Gastroesophageal sphincter (tissue), 4 donors: ENCODE results near the gene EPHA3. TPM values are rescaled to one million over a fixed set of nuclear protein-coding genes. Genes with fewer than 3 reads are reported as not detected.

Source experiments
- ATAC-seq: fragments of 150-250 bp; one replicate; pipeline ENCODE4 v1.9.1; 2016; ENCODE audit warnings: mild to moderate bottlenecking, moderate library complexity
- H3K27ac ChIP-seq, 4 donors: fragments of 200-600 bp; sonication (generic) in 3 of 4; 1 replicate in 3 of 4; 2 replicates in 1 of 4; pipeline ENCODE4 v1.5.1; 2016 to 2019
- H3K27me3 ChIP-seq: fragments of 200-600 bp; sonication (generic); one replicate; pipeline ENCODE4 v1.5.1; 2019
- H3K36me3 ChIP-seq, 2 donors: fragments of 200-600 bp; sonication (generic); one replicate each; pipeline ENCODE4 v1.5.1; 2019; ENCODE audit warnings: control low read depth in 1 of 2
- H3K4me1 ChIP-seq, 3 donors: fragments of 200-600 bp; sonication (generic); 1 replicate in 2 of 3; 2 replicates in 1 of 3; pipeline ENCODE4 v1.5.1; 2016 to 2019; ENCODE audit warnings: control low read depth in 2 of 3
- H3K4me3 ChIP-seq, 2 donors: fragments of 200-600 bp; sonication (generic); one replicate each; pipeline ENCODE4 v1.5.1; 2019; ENCODE audit warnings: mild to moderate bottlenecking in 1 of 2, moderate library complexity in 1 of 2
- H3K9me3 ChIP-seq, 3 donors: fragments of 200-600 bp; sonication (generic); one replicate each; pipeline ENCODE4 v1.5.1; 2017 to 2019; ENCODE audit warnings: control low read depth in 2 of 3
- EP300 ChIP-seq: sonication (generic); formaldehyde crosslinking; IDR thresholded peaks from one replicate; pipeline ENCODE4 v1.6.1; 2017; ENCODE audit warnings: antibody characterized with exemption, mild to moderate bottlenecking
- POLR2A ChIP-seq, 2 donors: fragments of 450-650 bp; IDR thresholded peaks; one replicate each; pipeline ENCODE4 v1.6.1; 2017; ENCODE audit warnings: antibody characterized with exemption in 2 of 2, mild to moderate bottlenecking in 2 of 2, moderate library complexity in 1 of 2
- POLR2AphosphoS5 ChIP-seq: sonication (generic); formaldehyde crosslinking; IDR thresholded peaks from one replicate; pipeline ENCODE4 v1.6.1; 2017; ENCODE audit warnings: antibody characterized with exemption
- WGBS, 2 donors: methylation state at CpG; one replicate each; pipeline ENCODE4 v1.1.5; 2018; ENCODE audit warnings: low coverage in 1 of 2; 5-methylcytosine and 5-hydroxymethylcytosine counted together
- total RNA-seq, 4 donors: library from RNA; depleted of rRNA; stranded (reverse); fragments of >200 nt; gene quantifications; one replicate each; pipeline ENCODE4 v1.1.0, GENCODE V29; 2016
- TF ChIP-seq, protein P1 (sequence below), 4 experiments: fragments of 200-600 bp in 2 of 4; fragments of 450-650 bp in 2 of 4; sonication (generic) in 1 of 4; IDR thresholded peaks; one replicate each; pipeline ENCODE4 v1.5.1; 2017 to 2019; ENCODE audit warnings: antibody characterized with exemption in 4 of 4, mild to moderate bottlenecking in 2 of 4, moderate library complexity in 2 of 4

Gene EPHA3
- total RNA-seq, 4 donors from 2014 or later, result 9.3 to 20.4 (median 15.9) TPM

DNA sequence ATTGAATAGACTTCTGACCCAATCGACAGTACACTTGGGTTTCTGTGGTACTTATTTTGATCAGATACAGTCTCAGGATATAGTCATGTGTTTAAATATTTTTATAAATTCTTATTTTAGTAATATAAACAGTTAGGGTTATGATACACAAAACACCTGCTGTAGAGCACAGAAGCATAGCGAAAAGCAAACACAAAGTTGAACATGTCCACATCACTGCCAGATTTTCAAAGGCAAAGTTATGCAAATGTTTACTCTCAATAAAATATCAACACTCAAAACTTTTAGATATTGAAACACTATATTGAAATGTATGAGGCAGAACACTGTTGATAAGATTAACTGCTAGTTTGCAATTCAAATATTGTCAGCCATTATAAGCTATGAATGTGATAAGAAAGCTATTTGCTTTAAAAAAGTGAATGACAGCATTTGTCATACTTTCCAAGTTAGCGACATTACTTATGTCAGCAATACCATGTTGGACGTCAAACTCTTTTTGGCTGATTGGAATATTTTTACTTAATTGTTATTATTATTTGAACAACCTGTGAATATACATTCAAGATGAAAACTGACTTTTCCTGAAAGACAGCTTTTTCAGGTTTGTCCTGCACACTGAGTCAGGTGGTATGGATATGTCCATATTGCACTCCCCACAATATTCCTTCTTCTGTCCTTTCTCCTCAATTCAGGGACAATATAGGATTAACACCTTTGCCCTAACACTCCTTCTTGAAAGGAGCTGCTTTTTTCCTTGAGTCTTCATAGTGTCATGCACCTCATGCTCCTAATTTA lies 367.1 kb downstream of the EPHA3 start:
- no peaks in the 10 kb centered on the region for H3K4me1 ChIP-seq
- no peak for TF ChIP-seq EP300
- TF ChIP-seq POLR2A (IDR thresholded peaks at IDR 0.05), result no peak
- TF ChIP-seq POLR2AphosphoS5, result no peak
- TF ChIP-seq, protein P1, sequence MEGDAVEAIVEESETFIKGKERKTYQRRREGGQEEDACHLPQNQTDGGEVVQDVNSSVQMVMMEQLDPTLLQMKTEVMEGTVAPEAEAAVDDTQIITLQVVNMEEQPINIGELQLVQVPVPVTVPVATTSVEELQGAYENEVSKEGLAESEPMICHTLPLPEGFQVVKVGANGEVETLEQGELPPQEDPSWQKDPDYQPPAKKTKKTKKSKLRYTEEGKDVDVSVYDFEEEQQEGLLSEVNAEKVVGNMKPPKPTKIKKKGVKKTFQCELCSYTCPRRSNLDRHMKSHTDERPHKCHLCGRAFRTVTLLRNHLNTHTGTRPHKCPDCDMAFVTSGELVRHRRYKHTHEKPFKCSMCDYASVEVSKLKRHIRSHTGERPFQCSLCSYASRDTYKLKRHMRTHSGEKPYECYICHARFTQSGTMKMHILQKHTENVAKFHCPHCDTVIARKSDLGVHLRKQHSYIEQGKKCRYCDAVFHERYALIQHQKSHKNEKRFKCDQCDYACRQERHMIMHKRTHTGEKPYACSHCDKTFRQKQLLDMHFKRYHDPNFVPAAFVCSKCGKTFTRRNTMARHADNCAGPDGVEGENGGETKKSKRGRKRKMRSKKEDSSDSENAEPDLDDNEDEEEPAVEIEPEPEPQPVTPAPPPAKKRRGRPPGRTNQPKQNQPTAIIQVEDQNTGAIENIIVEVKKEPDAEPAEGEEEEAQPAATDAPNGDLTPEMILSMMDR (IDR thresholded peaks at IDR 0.05), result no peak
- H3K36me3 ChIP-seq, result no peaks in the 10 kb centered on the region
- ATAC-seq, result no peak
- H3K27me3 ChIP-seq, result no peaks in the 10 kb centered on the region
- no peak overlapping the region for H3K27ac ChIP-seq
- 54 to 63% methylated on average over 4 of the region's 4 CpGs for WGBS, 2 donors
- no peaks in the 10 kb centered on the region for H3K9me3 ChIP-seq
- H3K4me3 ChIP-seq, result no peak overlapping the region

DNA sequence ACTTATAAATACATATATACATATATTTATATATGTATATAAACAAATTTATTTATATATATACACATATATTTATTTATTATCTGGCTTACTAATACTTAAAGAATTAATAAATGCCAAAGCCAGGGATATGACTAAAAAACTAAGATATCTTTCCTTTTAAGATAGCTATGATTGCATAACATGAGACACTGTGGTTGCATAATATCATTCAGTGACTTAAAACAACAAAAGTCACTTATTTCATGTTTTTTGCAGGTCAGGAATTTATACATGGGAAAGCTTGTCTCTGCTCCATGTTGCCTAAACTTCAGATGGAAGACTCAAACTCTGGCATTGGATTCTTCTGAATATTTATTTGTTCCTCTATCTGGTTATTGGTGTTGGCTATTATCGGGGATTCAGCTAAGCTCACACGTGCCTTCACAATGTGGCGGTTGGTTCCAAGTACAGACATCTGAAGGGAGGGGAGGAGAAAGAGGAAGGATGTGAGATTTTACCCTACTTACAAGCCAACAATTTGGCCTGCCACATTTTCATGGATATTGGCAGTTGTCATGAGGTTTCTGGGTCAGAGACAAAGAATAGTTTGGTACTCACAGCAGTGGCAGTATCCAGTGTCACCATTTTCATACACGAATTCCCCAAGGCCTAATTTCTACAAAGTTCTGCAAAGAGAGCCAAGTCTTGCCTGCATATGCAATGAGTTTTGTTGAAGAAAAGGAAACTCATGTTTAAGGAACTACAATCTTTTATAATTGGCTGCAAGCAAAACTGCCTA lies 381.6 kb downstream of the EPHA3 start:
- no peaks in the 10 kb centered on the region for H3K36me3 ChIP-seq
- WGBS, 2 donors, result 85 to 91% methylated on average over 1 to 4 of the region's 4 CpGs
- ATAC-seq, result no peak
- H3K27me3 ChIP-seq, result no peaks in the 10 kb centered on the region
- H3K9me3 ChIP-seq, result no peaks in the 10 kb centered on the region
- TF ChIP-seq POLR2AphosphoS5, result no peak
- TF ChIP-seq, protein P1 (IDR thresholded peaks at IDR 0.05), result no peak
- no peak for TF ChIP-seq EP300
- TF ChIP-seq POLR2A (IDR thresholded peaks at IDR 0.05), result no peak
- H3K4me3 ChIP-seq, result no peak overlapping the region
- no peak overlapping the region for H3K27ac ChIP-seq
- H3K4me1 ChIP-seq, result no peaks in the 10 kb centered on the region

DNA sequence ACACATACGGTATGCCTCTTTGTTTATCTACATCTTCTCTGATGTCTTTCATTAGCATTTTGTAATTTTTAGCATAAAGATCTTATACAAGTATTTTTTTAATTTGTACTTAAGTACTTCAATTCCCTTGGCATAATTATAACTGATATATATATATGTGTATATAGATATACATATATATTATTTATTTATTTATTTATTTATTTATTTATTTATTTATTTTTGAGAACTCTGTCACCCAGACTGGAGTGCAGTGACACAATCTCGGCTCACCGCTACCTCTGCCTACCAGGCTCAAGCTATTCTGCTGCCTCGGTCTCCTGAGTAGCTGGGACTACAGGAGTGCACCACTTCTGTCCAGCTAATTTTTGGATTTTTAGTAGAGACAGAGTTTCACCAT lies 382.7 kb downstream of the EPHA3 start:
- no peak for TF ChIP-seq POLR2AphosphoS5
- TF ChIP-seq, protein P1 (IDR thresholded peaks at IDR 0.05), result no peak
- TF ChIP-seq EP300, result no peak
- no peak for TF ChIP-seq POLR2A (IDR thresholded peaks at IDR 0.05)
- no peak for ATAC-seq

DNA sequence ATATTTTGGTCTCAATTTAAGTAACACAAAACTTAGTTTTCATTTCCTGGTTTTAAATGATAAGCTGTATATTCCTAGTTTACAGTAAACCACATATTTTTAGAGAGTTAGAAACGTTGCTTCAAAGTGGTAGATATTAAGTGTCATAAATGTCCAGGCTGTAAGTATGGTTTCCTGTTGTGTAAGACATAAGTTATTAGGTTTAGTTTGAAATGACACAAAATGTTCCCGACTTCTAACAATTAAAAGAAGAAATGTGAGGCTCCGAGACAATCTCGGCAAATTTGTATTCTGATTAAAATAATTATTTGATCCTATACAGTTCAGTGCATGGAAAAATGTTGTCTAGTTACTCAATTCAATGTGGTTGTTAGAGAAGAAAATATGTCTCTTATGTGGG lies 387.3 kb downstream of the EPHA3 start:
- ATAC-seq, result no peak
- Histone ChIP-seq H3K27me3 (no peaks in the 10 kb centered on the region), H3K9me3 (no peaks in the 10 kb centered on the region), H3K36me3 (no peaks in the 10 kb centered on the region), H3K27ac (no peak overlapping the region), H3K4me1 (no peaks in the 10 kb centered on the region), H3K4me3 (no peak overlapping the region)
- WGBS, 2 donors, result 78 to 86% methylated on average over 4 of the region's 4 CpGs
- TF ChIP-seq, protein P1 (IDR thresholded peaks at IDR 0.05), result no peak
- TF ChIP-seq EP300 (no peak), POLR2AphosphoS5 (no peak), POLR2A (IDR thresholded peaks at IDR 0.05) (no peak)

More for the DNA sequence above, 382.7 kb downstream of the EPHA3 start:
- 95 to 100% methylated on average over 4 of the region's 4 CpGs for WGBS, 2 donors
- Histone ChIP-seq H3K36me3 (no peaks in the 10 kb centered on the region), H3K9me3 (no peaks in the 10 kb centered on the region), H3K4me1 (no peaks in the 10 kb centered on the region), H3K27ac (no peak overlapping the region), H3K27me3 (no peaks in the 10 kb centered on the region), H3K4me3 (no peak overlapping the region)
